ENCODE data around the gene ATF3.
A peak's percentile ranks its signal among the peaks of the same experiment; 100 is the strongest.

The ATF3 gene

GRCh38 chr1:212622467-212622866, 13.9 kb downstream of the ATF3 start:
- peaks cover 10% of the 10 kb centered on the region; the same call in 1 of the 2 replicates for H3K36me3 ChIP-seq (ENCODE audit: insufficient read depth, low read length)
- H3K9me3 ChIP-seq (ENCODE audit: control insufficient read depth, insufficient read depth, low read length): no peaks in the 10 kb centered on the region
- H3K4me1 ChIP-seq (ENCODE audit: insufficient read depth, low read length): no peaks in the 10 kb centered on the region
- H3K9ac ChIP-seq (ENCODE audit: low read depth, low read length): no peak overlapping the region

GRCh38 chr1:212622906-212623305, 14.3 kb downstream of the ATF3 start:
- Histone ChIP-seq H3K4me1 (ENCODE audit: insufficient read depth, low read length) (no peaks in the 10 kb centered on the region), H3K9me3 (ENCODE audit: control insufficient read depth, insufficient read depth, low read length) (no peaks in the 10 kb centered on the region), H3K9ac (ENCODE audit: low read depth, low read length) (no peak overlapping the region), H3K36me3 (ENCODE audit: insufficient read depth, low read length) (peaks cover 6% of the 10 kb centered on the region; the same call in 1 of the 2 replicates)

- Histone ChIP-seq H3K9ac (ENCODE audit: low read depth, low read length) (no peak overlapping the region), H3K9me3 (ENCODE audit: control insufficient read depth, insufficient read depth, low read length) (no peaks in the 10 kb centered on the region), H3K4me1 (ENCODE audit: insufficient read depth, low read length) (no peaks in the 10 kb centered on the region), H3K36me3 (ENCODE audit: insufficient read depth, low read length) (peaks cover 3% of the 10 kb centered on the region; the same call in 1 of the 2 replicates)
These were observed 15.0 kb downstream of the ATF3 start for GRCh38 chr1:212623603-212624002.

- H3K9ac ChIP-seq (ENCODE audit: low read depth, low read length): no peak overlapping the region
- H3K9me3 ChIP-seq (ENCODE audit: control insufficient read depth, insufficient read depth, low read length): no peaks in the 10 kb centered on the region
- H3K4me1 ChIP-seq (ENCODE audit: insufficient read depth, low read length): 0 out of 2 replicates have a peak, but pooled peaks cover 3% of the 10 kb centered on the region
- peaks cover 2% of the 10 kb centered on the region; the same call in 1 of the 2 replicates for H3K36me3 ChIP-seq (ENCODE audit: insufficient read depth, low read length)
These were observed 16.5 kb downstream of the ATF3 start for GRCh38 chr1:212624976-212625501.

- no peaks in the 10 kb centered on the region for H3K9me3 ChIP-seq (ENCODE audit: control insufficient read depth, insufficient read depth, low read length)
- H3K36me3 ChIP-seq (ENCODE audit: insufficient read depth, low read length): no peaks in the 10 kb centered on the region; the same call in 1 of the 2 replicates
- 0 out of 2 replicates have a peak, but pooled peaks cover 10% of the 10 kb centered on the region for H3K4me1 ChIP-seq (ENCODE audit: insufficient read depth, low read length)
- no peak overlapping the region for H3K9ac ChIP-seq (ENCODE audit: low read depth, low read length)
These were observed 17.4 kb downstream of the ATF3 start for GRCh38 chr1:212625781-212626450.

- Histone ChIP-seq H3K36me3 (ENCODE audit: insufficient read depth, low read length) (no peaks in the 10 kb centered on the region), H3K9me3 (ENCODE audit: control insufficient read depth, insufficient read depth, low read length) (no peaks in the 10 kb centered on the region), H3K4me1 (ENCODE audit: insufficient read depth, low read length) (0 out of 2 replicates have a peak, but pooled peaks cover 13% of the 10 kb centered on the region), H3K9ac (ENCODE audit: low read depth, low read length) (no peak overlapping the region)
These were observed 19.5 kb downstream of the ATF3 start for GRCh38 chr1:212628046-212628445.

GRCh38 chr1:212628813-212629415, 20.4 kb downstream of the ATF3 start:
- H3K9ac ChIP-seq (ENCODE audit: low read depth, low read length): no peak overlapping the region
- H3K9me3 ChIP-seq (ENCODE audit: control insufficient read depth, insufficient read depth, low read length): no peaks in the 10 kb centered on the region
- no peaks in the 10 kb centered on the region for H3K36me3 ChIP-seq (ENCODE audit: insufficient read depth, low read length)
- 0 out of 2 replicates have a peak, but pooled peaks cover 13% of the 10 kb centered on the region for H3K4me1 ChIP-seq (ENCODE audit: insufficient read depth, low read length)

- H3K36me3 ChIP-seq (ENCODE audit: insufficient read depth, low read length): no peaks in the 10 kb centered on the region
- H3K4me1 ChIP-seq (ENCODE audit: insufficient read depth, low read length): 0 out of 2 replicates have a peak, but pooled peaks cover 13% of the 10 kb centered on the region
- H3K9ac ChIP-seq (ENCODE audit: low read depth, low read length): no peak overlapping the region
- H3K9me3 ChIP-seq (ENCODE audit: control insufficient read depth, insufficient read depth, low read length): peaks cover 4% of the 10 kb centered on the region; the same call in 1 of the 2 replicates
These were observed 21.0 kb downstream of the ATF3 start for GRCh38 chr1:212629450-212630157.

- H3K9ac ChIP-seq (ENCODE audit: low read depth, low read length): peak overlapping the region; percentile 13; the same call in 1 of the 2 replicates
- peaks cover 17% of the 10 kb centered on the region; the same call in 1 of the 2 replicates for H3K4me1 ChIP-seq (ENCODE audit: insufficient read depth, low read length)
- H3K36me3 ChIP-seq (ENCODE audit: insufficient read depth, low read length): no peaks in the 10 kb centered on the region
- peaks cover 9% of the 10 kb centered on the region; the same call in 1 of the 2 replicates for H3K9me3 ChIP-seq (ENCODE audit: control insufficient read depth, insufficient read depth, low read length)
These were observed 21.8 kb downstream of the ATF3 start for GRCh38 chr1:212630158-212630900.

- H3K36me3 ChIP-seq (ENCODE audit: insufficient read depth, low read length): no peaks in the 10 kb centered on the region
- peaks cover 9% of the 10 kb centered on the region; the same call in 1 of the 2 replicates for H3K9me3 ChIP-seq (ENCODE audit: control insufficient read depth, insufficient read depth, low read length)
- H3K4me1 ChIP-seq (ENCODE audit: insufficient read depth, low read length): peaks cover 26% of the 10 kb centered on the region
- H3K9ac ChIP-seq (ENCODE audit: low read depth, low read length): no peak overlapping the region
These were observed 24.6 kb downstream of the ATF3 start for GRCh38 chr1:212633161-212633560.

GRCh38 chr1:212634252-212634651, 25.7 kb downstream of the ATF3 start:
- H3K4me1 ChIP-seq (ENCODE audit: insufficient read depth, low read length): peaks cover 33% of the 10 kb centered on the region

GRCh38 chr1:212635141-212635631, 26.6 kb downstream of the ATF3 start:
- peaks cover 30% of the 10 kb centered on the region for H3K4me1 ChIP-seq (ENCODE audit: insufficient read depth, low read length)
- peaks cover 9% of the 10 kb centered on the region; the same call in 1 of the 2 replicates for H3K9me3 ChIP-seq (ENCODE audit: control insufficient read depth, insufficient read depth, low read length)
- H3K36me3 ChIP-seq (ENCODE audit: insufficient read depth, low read length): no peaks in the 10 kb centered on the region
- H3K9ac ChIP-seq (ENCODE audit: low read depth, low read length): no peak overlapping the region

More at GRCh38 chr1:212634252-212634651, 25.7 kb downstream of the ATF3 start:
- H3K9ac ChIP-seq (ENCODE audit: low read depth, low read length): no peak overlapping the region
- no peaks in the 10 kb centered on the region for H3K36me3 ChIP-seq (ENCODE audit: insufficient read depth, low read length)
- H3K9me3 ChIP-seq (ENCODE audit: control insufficient read depth, insufficient read depth, low read length): peaks cover 9% of the 10 kb centered on the region; the same call in 1 of the 2 replicates

- Histone ChIP-seq H3K9ac (ENCODE audit: low read depth, low read length) (no peak overlapping the region), H3K36me3 (ENCODE audit: insufficient read depth, low read length) (no peaks in the 10 kb centered on the region), H3K9me3 (ENCODE audit: control insufficient read depth, insufficient read depth, low read length) (peaks cover 9% of the 10 kb centered on the region; the same call in 1 of the 2 replicates), H3K4me1 (ENCODE audit: insufficient read depth, low read length) (peaks cover 20% of the 10 kb centered on the region)
These were observed 29.3 kb downstream of the ATF3 start for GRCh38 chr1:212637902-212638301.
